ENCODE results near the gene SPOCK2.

SPOCK2 gene

GRCh38 chr10:72072046-72072445 is 16.3 kb downstream of the SPOCK2 start:
- no peak for DNase-seq (ENCODE audit: low spot score)

DNA sequence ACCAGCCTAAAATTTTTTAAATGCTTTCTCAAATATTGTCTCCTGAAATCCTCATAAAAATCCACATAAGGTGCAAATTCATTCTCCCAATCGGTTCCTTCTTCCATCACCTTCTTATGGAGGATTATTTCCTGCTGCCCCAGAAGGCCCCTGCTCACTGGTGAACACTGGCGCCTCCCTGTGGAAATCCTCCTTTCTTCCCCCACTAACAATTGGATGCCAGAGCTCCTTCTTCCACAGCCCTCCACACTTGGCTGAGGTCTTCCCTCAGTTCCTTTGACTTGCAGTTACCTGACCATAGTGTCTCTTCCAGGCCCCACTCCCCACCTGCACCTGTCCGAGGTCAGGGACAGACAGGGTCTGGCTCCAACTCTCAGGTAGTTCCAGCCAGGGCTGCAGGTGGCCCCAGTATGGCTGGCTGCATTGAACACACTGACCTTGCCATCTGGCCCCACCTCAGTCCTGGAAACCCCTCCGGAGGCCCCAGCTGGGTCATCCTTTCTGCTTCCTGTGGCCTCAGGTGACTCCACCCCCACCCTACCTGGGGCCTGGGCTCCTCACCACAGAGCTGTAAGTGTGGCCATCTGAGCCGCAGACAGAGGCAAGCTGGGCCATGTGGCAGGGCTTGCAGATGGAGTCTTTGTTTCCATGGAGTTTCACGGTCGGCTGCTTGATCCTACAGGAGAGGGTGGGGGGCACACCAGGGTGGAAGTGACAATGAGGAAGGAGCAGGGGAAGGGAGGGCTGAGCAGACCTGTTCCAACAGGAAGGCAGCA is 18.4 kb downstream of the SPOCK2 start:
- no peak for DNase-seq (ENCODE audit: low spot score)

GRCh38 chr10:72068901-72069446 is 19.4 kb downstream of the SPOCK2 start:
- DNase-seq (ENCODE audit: low spot score), result no peak

DNA sequence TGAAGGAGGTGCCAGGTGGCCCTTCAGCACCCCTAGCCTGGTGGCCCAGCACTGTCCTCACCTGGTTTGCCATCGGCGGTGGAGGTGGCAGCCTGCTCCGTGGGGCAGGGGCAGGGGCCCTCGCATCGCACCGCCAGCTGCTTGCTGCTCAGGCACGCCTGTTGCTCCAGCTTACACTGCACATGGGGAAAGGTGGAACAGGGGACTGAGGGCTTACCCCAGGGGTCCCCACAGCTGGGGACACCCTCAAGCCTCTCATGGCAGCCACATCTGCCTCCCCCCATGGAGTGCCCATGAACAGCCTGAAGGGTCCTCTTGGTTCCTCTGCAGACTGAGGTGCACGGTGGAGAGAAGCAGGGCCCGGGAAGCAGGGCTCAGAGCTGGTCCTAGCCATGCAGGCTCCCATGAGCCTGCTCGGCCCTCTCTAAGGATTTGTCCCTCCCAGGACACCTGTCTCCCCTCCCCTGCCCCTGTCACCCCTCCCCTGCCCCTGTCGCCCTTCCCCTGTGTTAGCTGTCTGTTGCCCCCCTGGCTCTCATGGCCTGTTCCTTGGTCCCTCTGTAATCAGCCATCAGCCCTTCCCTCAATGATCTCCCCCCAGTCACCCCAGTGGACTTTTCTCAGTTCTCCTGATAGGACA is 20.1 kb downstream of the SPOCK2 start:
- no peak for DNase-seq (ENCODE audit: low spot score)

GRCh38 chr10:72067463-72068125 is 20.8 kb downstream of the SPOCK2 start:
- DNase-seq (ENCODE audit: low spot score), result no peak

DNA sequence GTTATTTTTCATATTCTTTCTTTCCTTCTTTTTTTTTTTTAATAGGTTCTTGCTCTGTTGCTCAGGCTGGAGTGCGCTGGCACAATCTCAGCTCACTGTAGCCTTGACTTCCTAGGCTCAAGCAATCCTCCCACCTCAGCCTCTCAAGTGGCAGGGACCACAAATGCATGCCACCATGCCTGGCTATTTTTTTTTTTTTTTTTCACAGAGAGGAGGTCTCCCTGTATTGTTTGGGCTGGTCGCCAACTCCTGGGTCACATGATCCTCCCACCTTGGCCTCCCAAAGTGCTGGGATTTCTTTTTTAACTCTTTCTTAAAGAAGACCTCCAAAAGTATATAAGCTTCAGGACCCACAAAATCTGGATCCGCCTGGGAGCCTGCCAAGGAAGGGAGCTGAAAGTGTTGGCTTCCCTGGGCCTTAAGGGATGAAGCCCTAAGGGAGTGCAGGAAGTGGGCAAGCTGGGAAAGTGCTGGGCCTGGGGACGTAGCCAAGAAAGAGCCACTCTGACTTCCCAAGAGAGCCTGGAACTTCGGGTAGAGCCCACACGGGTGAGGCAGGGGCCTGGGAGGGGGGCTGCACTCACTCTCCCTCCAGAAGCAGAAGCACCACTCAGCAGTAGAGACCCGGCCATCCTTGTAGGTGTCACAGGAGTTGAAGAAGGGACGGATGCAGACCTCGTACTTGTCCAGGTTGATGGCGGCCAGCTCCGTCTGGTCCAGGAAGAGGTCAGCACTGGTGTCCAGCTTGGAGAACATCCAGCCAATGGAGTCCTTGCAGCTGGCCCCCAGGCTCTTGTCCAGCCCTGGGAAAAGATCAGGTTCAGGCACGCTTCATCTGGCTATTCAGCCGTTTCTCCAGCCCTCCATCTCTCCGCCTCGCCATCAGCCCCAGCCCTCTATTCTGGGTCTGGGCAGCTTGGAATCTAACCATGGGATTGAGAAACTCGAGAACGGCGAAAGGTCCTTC is 21.8 kb downstream of the SPOCK2 start:
- no peak for DNase-seq (ENCODE audit: low spot score)

- DNase-seq (ENCODE audit: low spot score), result no peak
Measured at GRCh38 chr10:72065439-72066025, 22.8 kb downstream of the SPOCK2 start.

- DNase-seq (ENCODE audit: low spot score), result no peak
Measured at GRCh38 chr10:72063703-72064391, 24.5 kb downstream of the SPOCK2 start.

DNA sequence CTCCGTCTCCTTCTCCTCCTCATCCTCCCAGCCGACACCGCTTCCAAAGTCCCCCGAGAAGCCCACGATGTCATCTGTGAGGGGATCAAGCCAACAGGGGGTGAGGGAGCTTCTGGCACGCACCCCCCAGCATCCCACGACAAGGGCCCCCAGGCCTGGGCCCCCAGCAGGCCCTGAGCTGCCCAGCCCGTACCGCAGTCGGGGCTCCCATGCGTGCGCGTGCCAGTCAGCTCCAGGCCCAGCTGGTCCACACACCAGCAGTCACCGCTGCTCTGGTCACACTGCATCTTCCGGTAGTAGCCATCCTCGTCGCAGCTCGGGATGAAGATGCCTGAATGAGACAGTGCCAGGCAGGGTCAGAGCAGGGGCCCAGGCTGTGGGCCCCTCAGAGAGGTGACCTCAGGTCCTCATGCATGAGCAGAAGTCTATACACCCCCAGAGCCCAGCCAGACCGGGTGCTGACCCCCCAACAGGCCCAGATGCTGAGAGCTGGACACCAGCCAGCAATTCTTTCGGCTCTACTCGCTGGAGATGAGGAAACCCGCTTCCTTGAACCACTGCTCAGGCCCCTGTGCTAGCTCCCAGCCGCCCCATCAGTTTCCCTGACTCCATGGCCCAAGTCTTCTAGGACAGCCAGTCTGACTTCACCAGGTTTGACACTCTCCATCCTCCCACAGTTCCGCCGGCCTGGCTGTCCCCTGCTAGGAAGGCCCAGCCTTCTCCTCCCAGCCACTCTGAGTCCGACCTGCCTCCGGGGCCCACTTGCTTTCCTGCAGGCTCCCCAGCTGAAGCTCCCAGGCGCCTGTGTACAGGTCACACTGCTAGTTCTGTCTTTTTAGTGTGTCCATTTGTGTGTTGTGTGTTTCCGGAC is 25.3 kb downstream of the SPOCK2 start:
- DNase-seq (ENCODE audit: low spot score), result no peak

- no peak for DNase-seq (ENCODE audit: low spot score)
Measured at GRCh38 chr10:72062382-72062781, 26.0 kb downstream of the SPOCK2 start.

DNA sequence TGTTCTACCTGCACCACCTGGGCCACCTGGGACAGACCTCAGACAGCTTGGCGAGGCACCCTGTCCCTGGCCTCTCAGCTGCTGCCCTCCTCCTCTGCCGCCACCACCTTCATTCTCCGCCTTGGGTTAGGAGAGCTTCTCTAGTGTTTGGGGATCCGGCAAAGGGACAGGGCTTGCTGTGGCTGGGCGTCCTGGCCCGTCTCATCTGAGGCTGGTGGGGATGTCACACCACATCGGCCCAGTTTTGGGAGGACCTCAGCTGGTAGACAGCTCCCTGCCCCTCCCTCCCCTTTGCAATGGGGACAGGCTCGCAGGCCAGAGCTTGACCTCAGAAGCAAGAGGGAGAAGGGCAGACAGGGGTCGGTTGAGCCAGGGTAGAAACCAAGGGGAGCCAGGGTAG is 26.4 kb downstream of the SPOCK2 start:
- DNase-seq (ENCODE audit: low spot score), result no peak

- no peak for DNase-seq (ENCODE audit: low spot score)
Measured at GRCh38 chr10:72061491-72061890, 26.9 kb downstream of the SPOCK2 start.

DNA sequence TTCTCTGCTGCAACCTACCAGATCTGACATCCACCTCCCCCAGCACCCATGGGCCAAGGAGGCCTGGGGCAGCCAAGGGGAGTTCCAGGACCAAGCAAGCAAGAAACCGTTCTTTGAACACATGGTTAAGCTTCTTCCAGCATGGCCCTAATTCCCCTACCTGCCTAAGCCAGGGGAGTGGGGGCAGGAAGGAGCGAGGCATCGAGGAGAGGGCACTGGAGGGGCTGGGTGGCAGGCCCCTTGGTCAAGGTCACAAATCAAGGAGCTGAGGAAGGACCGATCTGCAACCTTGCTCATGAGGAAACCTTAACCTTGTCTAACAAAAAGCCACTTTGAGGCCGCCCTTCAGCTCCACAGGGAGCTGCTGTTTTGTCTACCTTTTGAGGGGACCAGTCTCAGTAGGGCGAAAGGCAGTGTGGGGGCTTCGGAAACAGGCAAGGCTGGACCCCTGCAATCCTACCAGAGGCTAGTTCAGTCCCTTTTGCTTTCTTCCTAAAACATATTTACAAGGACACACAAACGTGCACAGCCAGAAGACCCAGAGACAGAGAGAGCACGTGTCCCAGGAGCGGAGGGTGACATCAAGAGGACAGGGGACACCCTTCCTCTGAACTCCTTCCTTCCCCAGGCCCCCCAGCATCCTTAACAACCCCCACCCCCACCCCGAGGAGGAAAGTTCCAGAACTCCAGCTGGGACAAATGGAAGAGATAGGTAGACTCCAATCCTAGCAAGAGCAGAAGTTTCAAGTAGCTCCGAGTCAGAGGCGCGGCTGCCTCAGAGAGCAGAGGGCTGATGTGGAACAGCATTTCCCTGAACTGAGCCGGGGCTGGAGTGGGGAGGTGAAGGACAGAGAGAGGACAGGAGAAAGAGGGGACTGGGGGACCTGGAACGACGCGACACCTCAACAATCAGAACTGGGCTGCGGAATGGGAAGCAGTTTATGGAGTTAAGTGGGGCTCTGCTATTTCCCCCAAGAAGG is 28.2 kb downstream of the SPOCK2 start:
- no peak for DNase-seq (ENCODE audit: low spot score)

GRCh38 chr10:72058989-72059842 is 29.1 kb downstream of the SPOCK2 start:
- DNase-seq (ENCODE audit: low spot score), result no peak

- DNase-seq (ENCODE audit: low spot score), result no peak
Measured at GRCh38 chr10:72058347-72058898, 29.9 kb downstream of the SPOCK2 start.

- no peak for DNase-seq (ENCODE audit: low spot score)
Measured at GRCh38 chr10:72056932-72057751, 31.2 kb downstream of the SPOCK2 start.
